GM19043 (cell line): ENCODE results near the gene ADCY9.
"Not testable (repeated sequence)": the region's sequence is repeated elsewhere in the genome, so short reads cannot be mapped to it uniquely, and the experiment has no call there.

Source experiments
- ATAC-seq: cut with Tn5 transposase; IDR thresholded peaks from one replicate; pipeline ENCODE4 v1.9.1; 2021; ENCODE audit warnings: low read depth; ENCODE audit not compliant: unreplicated experiment

The ADCY9 gene

GRCh38 chr16:4042581-4042980 lies 73.7 kb downstream of the ADCY9 start:
- ATAC-seq: no peak

GRCh38 chr16:4038448-4038847 lies 77.8 kb downstream of the ADCY9 start:
- ATAC-seq: no peak

GRCh38 chr16:4036952-4037351 lies 79.3 kb downstream of the ADCY9 start:
- ATAC-seq: not testable (repeated sequence)

GRCh38 chr16:4034963-4035362 lies 81.3 kb downstream of the ADCY9 start:
- no peak for ATAC-seq

- ATAC-seq: no peak
Observed at GRCh38 chr16:4033951-4034350, 82.3 kb downstream of the ADCY9 start.

- no peak for ATAC-seq
Observed at GRCh38 chr16:4032768-4033167, 83.5 kb downstream of the ADCY9 start.

- no peak for ATAC-seq
Observed at GRCh38 chr16:4028144-4028543, 88.1 kb downstream of the ADCY9 start.

- no peak for ATAC-seq
Observed at GRCh38 chr16:4026854-4027253, 89.4 kb downstream of the ADCY9 start.

GRCh38 chr16:4025428-4025827 lies 90.8 kb downstream of the ADCY9 start:
- ATAC-seq: no peak

GRCh38 chr16:4021916-4022315 lies 94.3 kb downstream of the ADCY9 start:
- no peak for ATAC-seq

- ATAC-seq: peak; percentile 61
Observed at GRCh38 chr16:4021070-4021779, 95.0 kb downstream of the ADCY9 start.

GRCh38 chr16:4019371-4019791 lies 96.9 kb downstream of the ADCY9 start:
- no peak for ATAC-seq

- ATAC-seq: no peak
Observed at GRCh38 chr16:4018391-4018790, 97.9 kb downstream of the ADCY9 start.

GRCh38 chr16:4017807-4018206 lies 98.4 kb downstream of the ADCY9 start:
- no peak for ATAC-seq

GRCh38 chr16:4016658-4017057 lies 99.6 kb downstream of the ADCY9 start:
- ATAC-seq: no peak

- ATAC-seq: no peak
Observed at GRCh38 chr16:4016005-4016352, 100.3 kb downstream of the ADCY9 start.

- ATAC-seq: no peak
Observed at GRCh38 chr16:4015275-4016004, 100.8 kb downstream of the ADCY9 start.

GRCh38 chr16:4011940-4012629 lies 104.2 kb downstream of the ADCY9 start:
- ATAC-seq: no peak

- no peak for ATAC-seq
Observed at GRCh38 chr16:4011225-4011939, 104.9 kb downstream of the ADCY9 start.

GRCh38 chr16:4010225-4011158 lies 105.8 kb downstream of the ADCY9 start:
- no peak for ATAC-seq
